ENCODE measurements around the gene SENP1.

GRCh38 chr12:48145981-48146380, 40.1 kb upstream of the SENP1 start:
- TF ChIP-seq RBM22 (optimal IDR thresholded peaks at IDR 0.05; ENCODE audit: low read length) (no peak), POLR2A (IDR thresholded peaks at IDR 0.05; ENCODE audit: insufficient read depth in 1 of 2, low read depth in 2 of 2, low read length in 2 of 2) (no peak), ZNF780A (CRISPR knock-in tag; IDR thresholded peaks at IDR 0.05) (no peak), ETV6 (CRISPR knock-in tag; conservative IDR thresholded peaks at IDR 0.05) (no peak), SAP130 (CRISPR knock-in tag; IDR thresholded peaks at IDR 0.05; ENCODE audit: low read depth) (no peak), CHD2 (IDR thresholded peaks at IDR 0.05; ENCODE audit: low read depth, low read length) (no peak), ZNF580 (CRISPR knock-in tag; IDR thresholded peaks at IDR 0.05; ENCODE audit: borderline replicate concordance, low read depth) (no peak)

All from HepG2 (cell line).